ENCODE measurements around the gene PM20D1. TPM values are rescaled to one million over a fixed set of nuclear protein-coding genes. Genes with fewer than 3 reads are reported as not detected.

PM20D1 gene
- total RNA-seq, 1 experiment from 2014 or later = 0.26 TPM

GRCh38 chr1:205785446-205785845 is 64.5 kb downstream of the PM20D1 start:
- intact Hi-C loops (cut with micrococcal nuclease; ENCODE audit: unreplicated experiment) = no loop called here
- no peaks in the 10 kb centered on the region for H3K36me3 Mint-ChIP-seq (ENCODE audit: insufficient read depth, unreplicated experiment)
- CTCF ChIA-PET = no interaction called here

GRCh38 chr1:205783904-205784303 is 66.0 kb downstream of the PM20D1 start:
- Mint-ChIP-seq H3K36me3 (ENCODE audit: insufficient read depth, unreplicated experiment) (no peaks in the 10 kb centered on the region), H3K27ac (ENCODE audit: unreplicated experiment) (no peak overlapping the region), H3K27me3 (ENCODE audit: unreplicated experiment) (no peaks in the 10 kb centered on the region), H3K4me1 (ENCODE audit: low read depth, unreplicated experiment) (no peaks in the 10 kb centered on the region), H3K4me3 (ENCODE audit: low read depth, unreplicated experiment) (no peak overlapping the region), H3K9me3 (ENCODE audit: low read depth, unreplicated experiment) (no peaks in the 10 kb centered on the region)
- BruUV-seq (replicated peaks) = no TSS peak
- no peak for DNase-seq
- no peak for TF ChIP-seq CTCF (IDR thresholded peaks at IDR 0.05; ENCODE audit: unreplicated experiment)
- intact Hi-C loops (cut with micrococcal nuclease; ENCODE audit: unreplicated experiment) = no loop called here
- CTCF ChIA-PET = interaction anchor here (0.5 kb wide), 1 partner anchor 1497 kb away, joined by 5 read pairs; no protein-coding TSS in a partner anchor

More at GRCh38 chr1:205785446-205785845, 64.5 kb downstream of the PM20D1 start:
- DNase-seq = no peak
- Mint-ChIP-seq H3K27ac (ENCODE audit: unreplicated experiment) (no peak overlapping the region), H3K9me3 (ENCODE audit: low read depth, unreplicated experiment) (no peaks in the 10 kb centered on the region), H3K27me3 (ENCODE audit: unreplicated experiment) (no peaks in the 10 kb centered on the region), H3K4me3 (ENCODE audit: low read depth, unreplicated experiment) (no peak overlapping the region), H3K4me1 (ENCODE audit: low read depth, unreplicated experiment) (no peaks in the 10 kb centered on the region)
- no peak for TF ChIP-seq CTCF (IDR thresholded peaks at IDR 0.05; ENCODE audit: unreplicated experiment)
- BruUV-seq (replicated peaks) = no TSS peak

- no TSS peak for BruUV-seq (replicated peaks)
- intact Hi-C loops (cut with micrococcal nuclease; ENCODE audit: unreplicated experiment) = no loop called here
- Mint-ChIP-seq H3K4me1 (ENCODE audit: low read depth, unreplicated experiment) (no peaks in the 10 kb centered on the region), H3K9me3 (ENCODE audit: low read depth, unreplicated experiment) (no peaks in the 10 kb centered on the region), H3K27me3 (ENCODE audit: unreplicated experiment) (no peaks in the 10 kb centered on the region), H3K4me3 (ENCODE audit: low read depth, unreplicated experiment) (no peak overlapping the region), H3K36me3 (ENCODE audit: insufficient read depth, unreplicated experiment) (no peaks in the 10 kb centered on the region), H3K27ac (ENCODE audit: unreplicated experiment) (no peak overlapping the region)
- no peak for TF ChIP-seq CTCF (IDR thresholded peaks at IDR 0.05; ENCODE audit: unreplicated experiment)
- no peak for DNase-seq
- CTCF ChIA-PET = interaction anchor here (0.5 kb wide), 1 partner anchor 1497 kb away, joined by 5 read pairs; no protein-coding TSS in a partner anchor
Measured at GRCh38 chr1:205783433-205783795, 66.5 kb downstream of the PM20D1 start.

GRCh38 chr1:205782627-205783432 is 67.1 kb downstream of the PM20D1 start:
- CTCF ChIA-PET = no interaction called here
- DNase-seq = no peak
- no peak for TF ChIP-seq CTCF (IDR thresholded peaks at IDR 0.05; ENCODE audit: unreplicated experiment)
- H3K27me3 Mint-ChIP-seq (ENCODE audit: unreplicated experiment) = no peaks in the 10 kb centered on the region
- no peaks in the 10 kb centered on the region for H3K4me1 Mint-ChIP-seq (ENCODE audit: low read depth, unreplicated experiment)
- H3K4me3 Mint-ChIP-seq (ENCODE audit: low read depth, unreplicated experiment) = no peak overlapping the region
- no peaks in the 10 kb centered on the region for H3K36me3 Mint-ChIP-seq (ENCODE audit: insufficient read depth, unreplicated experiment)
- no peak overlapping the region for H3K27ac Mint-ChIP-seq (ENCODE audit: unreplicated experiment)
- H3K9me3 Mint-ChIP-seq (ENCODE audit: low read depth, unreplicated experiment) = no peaks in the 10 kb centered on the region
- intact Hi-C loops (cut with micrococcal nuclease; ENCODE audit: unreplicated experiment) = no loop called here
- no TSS peak for BruUV-seq (replicated peaks)

Measured in Calu3 (cell line).